Neural progenitor cell (in vitro differentiated cells): ENCODE data around the gene ZNF253.

ENCODE experiments used
- EZH2 ChIP-seq: fragments of 200-600 bp; sonication (generic); IDR thresholded peaks from 2 replicates; pipeline ENCODE4 v1.6.1; 2017; ENCODE audit warnings: antibody characterized with exemption, mild to moderate bottlenecking, moderate library complexity
- EZH2phosphoT487 ChIP-seq: fragments of 200-600 bp; sonication (generic); IDR thresholded peaks from 2 replicates; pipeline ENCODE4 v1.6.1; 2017; ENCODE audit warnings: antibody characterized with exemption
- TF ChIP-seq, protein P1 (sequence below): fragments of 200-600 bp; sonication (generic); IDR thresholded peaks from 2 replicates; pipeline ENCODE4 v1.5.1; 2017; ENCODE audit warnings: antibody characterized with exemption, mild to moderate bottlenecking

DNA sequence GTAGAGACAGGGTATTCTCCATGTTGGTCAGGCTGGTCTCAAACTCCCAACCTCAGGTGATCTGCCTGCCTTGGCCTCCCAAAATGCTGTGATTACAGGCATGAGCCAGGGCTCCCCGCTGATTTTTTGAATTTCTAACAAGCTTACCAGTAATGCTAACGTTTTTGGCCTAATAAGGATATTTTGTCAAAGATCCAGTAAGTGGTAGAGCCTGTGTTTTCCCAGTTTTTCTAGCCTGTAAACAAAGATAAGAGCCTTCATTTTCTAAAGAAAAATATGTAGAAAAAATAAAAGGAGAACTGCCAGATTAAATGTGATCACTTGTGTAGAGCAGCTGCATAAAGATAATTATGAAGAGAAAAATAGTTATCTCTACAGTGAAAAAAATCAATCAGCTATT is 72.8 kb downstream of the ZNF253 start:
- TF ChIP-seq, protein P1, sequence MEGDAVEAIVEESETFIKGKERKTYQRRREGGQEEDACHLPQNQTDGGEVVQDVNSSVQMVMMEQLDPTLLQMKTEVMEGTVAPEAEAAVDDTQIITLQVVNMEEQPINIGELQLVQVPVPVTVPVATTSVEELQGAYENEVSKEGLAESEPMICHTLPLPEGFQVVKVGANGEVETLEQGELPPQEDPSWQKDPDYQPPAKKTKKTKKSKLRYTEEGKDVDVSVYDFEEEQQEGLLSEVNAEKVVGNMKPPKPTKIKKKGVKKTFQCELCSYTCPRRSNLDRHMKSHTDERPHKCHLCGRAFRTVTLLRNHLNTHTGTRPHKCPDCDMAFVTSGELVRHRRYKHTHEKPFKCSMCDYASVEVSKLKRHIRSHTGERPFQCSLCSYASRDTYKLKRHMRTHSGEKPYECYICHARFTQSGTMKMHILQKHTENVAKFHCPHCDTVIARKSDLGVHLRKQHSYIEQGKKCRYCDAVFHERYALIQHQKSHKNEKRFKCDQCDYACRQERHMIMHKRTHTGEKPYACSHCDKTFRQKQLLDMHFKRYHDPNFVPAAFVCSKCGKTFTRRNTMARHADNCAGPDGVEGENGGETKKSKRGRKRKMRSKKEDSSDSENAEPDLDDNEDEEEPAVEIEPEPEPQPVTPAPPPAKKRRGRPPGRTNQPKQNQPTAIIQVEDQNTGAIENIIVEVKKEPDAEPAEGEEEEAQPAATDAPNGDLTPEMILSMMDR, result no peak
- TF ChIP-seq EZH2 (no peak), EZH2phosphoT487 (no peak)
